ENCODE measurements around the gene SMIM10L2A.

SMIM10L2A gene

DNA sequence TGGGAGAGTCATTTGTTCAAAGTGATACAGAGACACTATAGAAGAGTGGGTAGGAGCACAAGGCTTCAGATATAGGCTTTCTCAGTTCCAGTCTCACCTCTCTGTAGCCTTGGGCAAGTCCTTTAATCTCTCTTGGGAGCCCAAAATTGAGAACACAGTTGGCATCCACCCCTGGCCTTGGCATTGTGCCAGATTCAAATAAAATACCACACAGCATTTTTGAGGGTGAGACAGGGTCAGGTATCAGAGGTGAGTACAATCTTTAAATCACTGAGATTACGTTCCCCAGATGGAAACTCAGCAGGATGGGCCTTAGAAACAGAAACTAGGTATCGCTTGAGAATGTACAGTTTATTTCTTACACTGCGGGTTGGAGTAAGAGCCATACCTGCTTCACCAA is 25.2 kb upstream of the SMIM10L2A start:
- TF ChIP-seq NFIC (IDR thresholded peaks at IDR 0.05): peak; percentile 37
- no peak for TF ChIP-seq YY1 (IDR thresholded peaks at IDR 0.05; ENCODE audit: low read depth)

DNA sequence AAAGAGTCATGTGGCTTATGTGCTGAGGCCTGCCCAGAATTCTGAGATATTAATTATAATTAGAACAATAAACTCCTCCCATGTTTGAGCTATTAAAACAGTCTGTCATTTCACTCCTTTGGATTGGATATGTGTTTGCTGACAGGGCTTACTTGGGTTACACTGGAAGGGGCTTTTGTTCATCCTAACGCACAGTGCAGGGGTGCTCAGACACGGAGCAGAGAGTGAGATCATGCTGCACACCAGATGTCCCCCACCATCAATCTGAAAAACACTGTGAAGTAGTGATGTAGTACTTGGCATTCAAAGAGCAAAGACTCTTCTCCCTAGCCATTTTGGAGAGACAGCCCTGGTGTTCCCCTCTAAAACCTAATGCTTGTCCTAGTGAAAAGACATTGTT is 24.1 kb upstream of the SMIM10L2A start:
- TF ChIP-seq TEAD4 (IDR thresholded peaks at IDR 0.05) (no peak), ZBTB7A (IDR thresholded peaks at IDR 0.05; ENCODE audit: low read depth) (no peak), NFIC (IDR thresholded peaks at IDR 0.05) (no peak), TCF12 (IDR thresholded peaks at IDR 0.05; ENCODE audit: low read depth) (no peak), TAF1 (IDR thresholded peaks at IDR 0.05; ENCODE audit: low read depth) (no peak), CEBPB (IDR thresholded peaks at IDR 0.05) (no peak), FOXM1 (IDR thresholded peaks at IDR 0.05; ENCODE audit: borderline replicate concordance, low read depth) (no peak), YY1 (IDR thresholded peaks at IDR 0.05; ENCODE audit: low read depth) (no peak), RAD21 (IDR thresholded peaks at IDR 0.05; ENCODE audit: low read depth) (no peak), EP300 (IDR thresholded peaks at IDR 0.05; ENCODE audit: borderline replicate concordance) (no peak), EGR1 (IDR thresholded peaks at IDR 0.05) (no peak), CREB1 (IDR thresholded peaks at IDR 0.05; ENCODE audit: low read depth) (no peak)
- TF ChIP-seq, protein P1, sequence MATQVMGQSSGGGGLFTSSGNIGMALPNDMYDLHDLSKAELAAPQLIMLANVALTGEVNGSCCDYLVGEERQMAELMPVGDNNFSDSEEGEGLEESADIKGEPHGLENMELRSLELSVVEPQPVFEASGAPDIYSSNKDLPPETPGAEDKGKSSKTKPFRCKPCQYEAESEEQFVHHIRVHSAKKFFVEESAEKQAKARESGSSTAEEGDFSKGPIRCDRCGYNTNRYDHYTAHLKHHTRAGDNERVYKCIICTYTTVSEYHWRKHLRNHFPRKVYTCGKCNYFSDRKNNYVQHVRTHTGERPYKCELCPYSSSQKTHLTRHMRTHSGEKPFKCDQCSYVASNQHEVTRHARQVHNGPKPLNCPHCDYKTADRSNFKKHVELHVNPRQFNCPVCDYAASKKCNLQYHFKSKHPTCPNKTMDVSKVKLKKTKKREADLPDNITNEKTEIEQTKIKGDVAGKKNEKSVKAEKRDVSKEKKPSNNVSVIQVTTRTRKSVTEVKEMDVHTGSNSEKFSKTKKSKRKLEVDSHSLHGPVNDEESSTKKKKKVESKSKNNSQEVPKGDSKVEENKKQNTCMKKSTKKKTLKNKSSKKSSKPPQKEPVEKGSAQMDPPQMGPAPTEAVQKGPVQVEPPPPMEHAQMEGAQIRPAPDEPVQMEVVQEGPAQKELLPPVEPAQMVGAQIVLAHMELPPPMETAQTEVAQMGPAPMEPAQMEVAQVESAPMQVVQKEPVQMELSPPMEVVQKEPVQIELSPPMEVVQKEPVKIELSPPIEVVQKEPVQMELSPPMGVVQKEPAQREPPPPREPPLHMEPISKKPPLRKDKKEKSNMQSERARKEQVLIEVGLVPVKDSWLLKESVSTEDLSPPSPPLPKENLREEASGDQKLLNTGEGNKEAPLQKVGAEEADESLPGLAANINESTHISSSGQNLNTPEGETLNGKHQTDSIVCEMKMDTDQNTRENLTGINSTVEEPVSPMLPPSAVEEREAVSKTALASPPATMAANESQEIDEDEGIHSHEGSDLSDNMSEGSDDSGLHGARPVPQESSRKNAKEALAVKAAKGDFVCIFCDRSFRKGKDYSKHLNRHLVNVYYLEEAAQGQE (IDR thresholded peaks at IDR 0.05; ENCODE audit: low read depth): no peak
- TF ChIP-seq, protein P2, sequence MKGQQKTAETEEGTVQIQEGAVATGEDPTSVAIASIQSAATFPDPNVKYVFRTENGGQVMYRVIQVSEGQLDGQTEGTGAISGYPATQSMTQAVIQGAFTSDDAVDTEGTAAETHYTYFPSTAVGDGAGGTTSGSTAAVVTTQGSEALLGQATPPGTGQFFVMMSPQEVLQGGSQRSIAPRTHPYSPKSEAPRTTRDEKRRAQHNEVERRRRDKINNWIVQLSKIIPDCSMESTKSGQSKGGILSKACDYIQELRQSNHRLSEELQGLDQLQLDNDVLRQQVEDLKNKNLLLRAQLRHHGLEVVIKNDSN (IDR thresholded peaks at IDR 0.05): no peak
- TF ChIP-seq, protein P3, sequence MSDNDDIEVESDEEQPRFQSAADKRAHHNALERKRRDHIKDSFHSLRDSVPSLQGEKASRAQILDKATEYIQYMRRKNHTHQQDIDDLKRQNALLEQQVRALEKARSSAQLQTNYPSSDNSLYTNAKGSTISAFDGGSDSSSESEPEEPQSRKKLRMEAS (IDR thresholded peaks at IDR 0.05): no peak

DNA sequence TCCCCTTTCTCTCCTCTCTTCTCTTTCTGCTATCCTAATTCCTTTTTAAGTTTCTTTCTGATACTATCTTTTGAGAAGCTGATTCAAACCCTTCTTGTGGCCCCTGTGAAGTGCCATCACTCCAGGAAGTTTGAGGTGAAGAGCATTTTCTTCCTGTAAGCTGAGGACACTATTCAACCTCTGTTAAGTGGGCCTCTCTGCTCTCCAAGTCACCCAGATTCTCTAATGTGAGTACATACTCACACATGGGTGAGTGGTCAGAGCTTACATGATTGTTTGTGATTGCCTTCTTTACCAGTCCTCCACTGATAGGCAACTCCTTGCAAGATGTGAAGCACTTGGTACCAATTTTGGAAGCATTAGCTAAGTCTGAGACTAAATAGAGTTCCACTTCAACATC is 18.4 kb upstream of the SMIM10L2A start:
- TF ChIP-seq, protein P2 (IDR thresholded peaks at IDR 0.05): no peak
- TF ChIP-seq TCF12 (IDR thresholded peaks at IDR 0.05; ENCODE audit: low read depth) (no peak), EP300 (IDR thresholded peaks at IDR 0.05; ENCODE audit: borderline replicate concordance) (no peak), EGR1 (IDR thresholded peaks at IDR 0.05) (no peak), ZBTB7A (IDR thresholded peaks at IDR 0.05; ENCODE audit: low read depth) (no peak), TEAD4 (IDR thresholded peaks at IDR 0.05) (no peak), NFIC (IDR thresholded peaks at IDR 0.05) (no peak), CREB1 (IDR thresholded peaks at IDR 0.05; ENCODE audit: low read depth) (no peak), TAF1 (IDR thresholded peaks at IDR 0.05; ENCODE audit: low read depth) (no peak), RAD21 (IDR thresholded peaks at IDR 0.05; ENCODE audit: low read depth) (no peak), FOXM1 (IDR thresholded peaks at IDR 0.05; ENCODE audit: borderline replicate concordance, low read depth) (no peak), CEBPB (IDR thresholded peaks at IDR 0.05) (no peak), YY1 (IDR thresholded peaks at IDR 0.05; ENCODE audit: low read depth) (no peak)
- TF ChIP-seq, protein P3 (IDR thresholded peaks at IDR 0.05): no peak
- TF ChIP-seq, protein P1 (IDR thresholded peaks at IDR 0.05; ENCODE audit: low read depth): no peak

DNA sequence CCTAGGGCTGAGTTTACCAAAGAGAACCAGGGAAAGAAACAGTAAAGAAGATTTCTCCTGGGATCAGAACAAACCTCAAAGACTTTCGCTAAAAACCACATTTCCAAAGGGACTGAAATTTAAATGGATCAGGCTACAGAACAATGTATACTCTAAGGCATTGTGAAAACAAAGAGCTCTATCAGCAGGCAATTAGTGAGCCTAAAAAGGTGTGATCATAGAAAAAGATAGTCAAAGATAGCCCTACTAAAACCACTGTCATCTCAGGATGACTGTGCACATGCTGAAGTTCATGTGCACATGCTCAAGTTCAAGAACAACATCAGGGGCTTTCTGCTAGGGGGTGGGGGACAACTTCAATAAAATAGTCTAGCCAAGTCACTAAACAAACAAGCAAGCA is 12.9 kb upstream of the SMIM10L2A start:
- TF ChIP-seq CEBPB (IDR thresholded peaks at IDR 0.05) (no peak), TEAD4 (IDR thresholded peaks at IDR 0.05) (no peak), EGR1 (IDR thresholded peaks at IDR 0.05) (no peak), CREB1 (IDR thresholded peaks at IDR 0.05; ENCODE audit: low read depth) (no peak), TCF12 (IDR thresholded peaks at IDR 0.05; ENCODE audit: low read depth) (no peak), NFIC (IDR thresholded peaks at IDR 0.05) (no peak), TAF1 (IDR thresholded peaks at IDR 0.05; ENCODE audit: low read depth) (no peak), RAD21 (IDR thresholded peaks at IDR 0.05; ENCODE audit: low read depth) (no peak)

DNA sequence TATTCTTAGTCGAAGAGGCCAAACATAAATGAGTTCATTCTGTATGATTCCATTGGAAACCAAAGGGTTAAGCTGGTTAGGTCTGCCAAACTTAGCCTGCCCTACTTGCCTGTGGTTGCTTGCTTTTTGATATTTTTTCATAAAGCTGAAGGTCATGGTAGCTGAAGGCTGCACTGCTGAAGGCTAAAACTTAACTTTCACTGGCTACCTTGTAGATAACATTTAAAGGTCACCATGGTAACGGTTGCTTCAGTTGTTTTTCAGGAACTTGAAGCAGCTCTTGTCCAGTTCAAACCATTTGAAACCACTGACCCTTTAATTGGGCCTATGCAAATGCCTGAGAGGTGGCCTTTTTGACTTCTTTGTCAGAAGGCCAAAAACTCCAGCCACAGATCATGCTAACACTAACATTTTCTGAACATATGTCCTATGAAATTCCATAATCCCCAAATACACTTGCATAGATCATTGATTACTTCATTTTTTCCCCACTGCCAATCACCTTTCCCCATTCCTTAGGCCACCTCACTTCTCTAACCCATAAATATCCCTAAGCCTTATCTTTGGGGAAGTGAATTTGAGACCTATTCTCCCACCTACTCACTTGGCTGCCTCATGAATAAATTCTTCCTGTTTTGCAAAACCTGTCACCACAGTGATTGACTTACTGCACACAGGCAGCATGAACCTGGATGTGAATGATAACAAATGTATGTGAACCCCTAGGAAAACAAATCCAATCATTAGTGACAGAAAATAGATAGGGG is 10.7 kb upstream of the SMIM10L2A start:
- TF ChIP-seq TEAD4 (IDR thresholded peaks at IDR 0.05): no peak
- no peak for TF ChIP-seq NFIC (IDR thresholded peaks at IDR 0.05)
- no peak for TF ChIP-seq TCF12 (IDR thresholded peaks at IDR 0.05; ENCODE audit: low read depth)
- TF ChIP-seq CEBPB (IDR thresholded peaks at IDR 0.05): no peak
- no peak for TF ChIP-seq EP300 (IDR thresholded peaks at IDR 0.05; ENCODE audit: borderline replicate concordance)
- TF ChIP-seq, protein P2 (IDR thresholded peaks at IDR 0.05): no peak
- no peak for TF ChIP-seq ZBTB7A (IDR thresholded peaks at IDR 0.05; ENCODE audit: low read depth)
- no peak for TF ChIP-seq TAF1 (IDR thresholded peaks at IDR 0.05; ENCODE audit: low read depth)
- TF ChIP-seq EGR1 (IDR thresholded peaks at IDR 0.05): no peak
- TF ChIP-seq, protein P1 (IDR thresholded peaks at IDR 0.05; ENCODE audit: low read depth): no peak
- no peak for TF ChIP-seq FOXM1 (IDR thresholded peaks at IDR 0.05; ENCODE audit: borderline replicate concordance, low read depth)
- no peak for TF ChIP-seq YY1 (IDR thresholded peaks at IDR 0.05; ENCODE audit: low read depth)
- TF ChIP-seq, protein P3 (IDR thresholded peaks at IDR 0.05): no peak
- TF ChIP-seq RAD21 (IDR thresholded peaks at IDR 0.05; ENCODE audit: low read depth): no peak
